K562 (cell line): Measurements from ENCODE around the gene CAMSAP2. TPM values are rescaled to one million over a fixed set of nuclear protein-coding genes. Genes with fewer than 3 reads are reported as not detected.

Experiments used
- DMBX1 ChIP-seq: fragments of 250-450 bp; sonication (Bioruptor Pico); IDR thresholded peaks from 2 replicates; pipeline ENCODE4 v1.8.0; 2022; ENCODE audit warnings: inconsistent platforms, mild to moderate bottlenecking, moderate library complexity, borderline replicate concordance
- GATA2 ChIP-seq: sonication (generic); formaldehyde crosslinking; IDR thresholded peaks from 2 replicates; pipeline ENCODE4 v1.4.0; 2020; ENCODE audit warnings: mild to moderate bottlenecking, missing genetic modification reagents
- HNRNPH1 ChIP-seq: fragments of 200-400 bp; formaldehyde crosslinking; optimal IDR thresholded peaks from 2 replicates; pipeline ENCODE3; 2017; ENCODE audit warnings: low read depth, mild to moderate bottlenecking, low read length, moderate library complexity
- KLF1 ChIP-seq: fragments of 450-650 bp; IDR thresholded peaks from 2 replicates; pipeline ENCODE4 v1.6.1; 2016; ENCODE audit warnings: missing genetic modification characterization, missing compliant biosample characterization
- MAFG ChIP-seq: fragments of 450-650 bp; conservative IDR thresholded peaks from 2 replicates; pipeline ENCODE4 v1.6.1; 2016; ENCODE audit warnings: missing genetic modification characterization, missing compliant biosample characterization
- MEF2D ChIP-seq: conservative IDR thresholded peaks from 2 replicates; pipeline ENCODE4 v1.6.1; 2016; ENCODE audit warnings: low read depth, missing genetic modification characterization, missing compliant biosample characterization
- PHTF2 ChIP-seq: fragments of 250-450 bp; sonication (Bioruptor Pico); IDR thresholded peaks from 2 replicates; pipeline ENCODE4 v1.5.0; 2021; ENCODE audit warnings: mild to moderate bottlenecking
- RB1 ChIP-seq: fragments of 450-650 bp; IDR thresholded peaks from 2 replicates; pipeline ENCODE4 v1.6.1; 2017; ENCODE audit warnings: low read depth, mild to moderate bottlenecking
- RBM17 ChIP-seq: fragments of 200-400 bp; formaldehyde crosslinking; IDR thresholded peaks from 2 replicates; pipeline ENCODE4 v1.6.1; 2017; ENCODE audit warnings: low read depth, mild to moderate bottlenecking, low read length, borderline replicate concordance
- SRSF3 ChIP-seq: fragments of 200-400 bp; formaldehyde crosslinking; IDR thresholded peaks from 2 replicates; pipeline ENCODE4 v1.6.1; 2016; ENCODE audit warnings: mild to moderate bottlenecking, low read length, moderate library complexity; ENCODE audit not compliant: insufficient read depth
- ZNF23 ChIP-seq: fragments of 250-450 bp; sonication (Bioruptor Pico); IDR thresholded peaks from 2 replicates; pipeline ENCODE4 v1.4.0; 2020; ENCODE audit warnings: mild to moderate bottlenecking
- ZNF232 ChIP-seq: sonication (generic); formaldehyde crosslinking; IDR thresholded peaks from 2 replicates; pipeline ENCODE4 v1.8.0; 2022; ENCODE audit warnings: mild to moderate bottlenecking, missing genetic modification reagents
- ZNF3 ChIP-seq: fragments of 250-450 bp; sonication (Bioruptor Pico); IDR thresholded peaks from 2 replicates; pipeline ENCODE4 v1.5.0; 2021; ENCODE audit warnings: mild to moderate bottlenecking, moderate library complexity
- ZNF592 ChIP-seq: fragments of 450-650 bp; IDR thresholded peaks from 2 replicates; pipeline ENCODE4 v1.6.1; 2017; ENCODE audit warnings: antibody characterized with exemption, mild to moderate bottlenecking
- polyA plus RNA-seq, 8 experiments: library from polyadenylated mRNA; depleted of rRNA in 4 of 8; stranded (reverse) in 5 of 8; unstranded in 3 of 8; fragments of >200 nt; fragmentation: Nextera tagmentation in 2 of 8; fragmentation: Illumina TruSeq in 1 of 8; extraction: Ambion mirVana in 2 of 8; extraction: Trizol in 1 of 8; gene quantifications; 2 replicates each; pipeline versions ENCODE4 v1.2.1 to v1.2.3, GENCODE V29; 2011 to 2014; ENCODE audit warnings: inconsistent platforms in 1 of 8, missing spikeins in 1 of 8
- total RNA-seq, 7 experiments: library from RNA; depleted of rRNA in 6 of 7; stranded (reverse); fragments of >200 nt in 6 of 7; fragmentation: Illumina TruSeq in 2 of 7; extraction: Trizol in 2 of 7; gene quantifications; 2 replicates each; pipeline versions ENCODE4 v1.2.1 to v1.2.3, GENCODE V29; 2011 to 2021; ENCODE audit warnings: low replicate concordance in 1 of 7
- TF ChIP-seq, protein P1 (sequence below): conservative IDR thresholded peaks from 2 replicates; pipeline ENCODE4 v1.6.1; 2011; ENCODE audit warnings: low read depth, mild to moderate bottlenecking, low read length; ENCODE audit not compliant: control insufficient read depth
- TF ChIP-seq, protein P2 (sequence below): sonication (generic); formaldehyde crosslinking; IDR thresholded peaks from 2 replicates; pipeline ENCODE4 v1.9.0; 2022; ENCODE audit warnings: mild to moderate bottlenecking, missing genetic modification reagents
- TF ChIP-seq, protein P3 (sequence below): fragments of 450-650 bp; IDR thresholded peaks from 2 replicates; pipeline ENCODE4 v1.6.1; 2018; ENCODE audit not compliant: partially characterized antibody
- TF ChIP-seq, protein P4 (sequence below): fragments of 450-650 bp; IDR thresholded peaks from 2 replicates; pipeline ENCODE4 v1.6.1; 2014; ENCODE audit warnings: low read depth, mild to moderate bottlenecking, moderate library complexity, borderline replicate concordance

Gene CAMSAP2
- total and polyA plus RNA-seq, 9 of the 15 experiments (the other 6 are each of a cell fraction or from before 2014, with no cell fraction given) = 1.4 to 7.5 (median 2.7) TPM

DNA sequence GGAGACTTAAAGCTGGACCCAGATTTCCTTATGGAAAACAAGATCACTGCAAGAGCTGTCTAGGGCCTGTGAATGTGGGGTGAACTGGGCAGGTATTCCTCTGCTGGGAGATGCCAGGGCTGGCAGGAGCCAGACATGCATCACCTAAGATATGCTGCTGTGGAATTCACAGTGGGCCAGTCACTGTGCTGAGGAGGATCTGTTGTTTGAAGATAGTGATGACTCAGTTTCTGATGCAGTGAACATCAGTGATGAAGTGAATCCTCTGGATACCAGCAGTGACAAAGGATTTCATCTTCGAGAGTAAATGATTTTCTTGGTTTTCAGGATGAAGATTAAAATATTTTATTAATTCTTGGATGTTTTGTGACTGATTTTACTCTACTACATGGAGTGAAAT is 29.9 kb upstream of the CAMSAP2 start (continued):
- TF ChIP-seq RBM17 = no peak
- TF ChIP-seq, protein P1, sequence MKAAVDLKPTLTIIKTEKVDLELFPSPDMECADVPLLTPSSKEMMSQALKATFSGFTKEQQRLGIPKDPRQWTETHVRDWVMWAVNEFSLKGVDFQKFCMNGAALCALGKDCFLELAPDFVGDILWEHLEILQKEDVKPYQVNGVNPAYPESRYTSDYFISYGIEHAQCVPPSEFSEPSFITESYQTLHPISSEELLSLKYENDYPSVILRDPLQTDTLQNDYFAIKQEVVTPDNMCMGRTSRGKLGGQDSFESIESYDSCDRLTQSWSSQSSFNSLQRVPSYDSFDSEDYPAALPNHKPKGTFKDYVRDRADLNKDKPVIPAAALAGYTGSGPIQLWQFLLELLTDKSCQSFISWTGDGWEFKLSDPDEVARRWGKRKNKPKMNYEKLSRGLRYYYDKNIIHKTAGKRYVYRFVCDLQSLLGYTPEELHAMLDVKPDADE = no peak
- no peak for TF ChIP-seq ZNF232 (CRISPR knock-in tag)
- no peak for TF ChIP-seq DMBX1 (CRISPR knock-in tag)
- no peak for TF ChIP-seq HNRNPH1
- TF ChIP-seq ZNF23 = no peak
- TF ChIP-seq, protein P2, sequence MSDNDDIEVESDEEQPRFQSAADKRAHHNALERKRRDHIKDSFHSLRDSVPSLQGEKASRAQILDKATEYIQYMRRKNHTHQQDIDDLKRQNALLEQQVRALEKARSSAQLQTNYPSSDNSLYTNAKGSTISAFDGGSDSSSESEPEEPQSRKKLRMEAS (CRISPR knock-in tag) = no peak
- TF ChIP-seq GATA2 = peak; percentile 7; the same call in 1 of the 2 replicates
- no peak for TF ChIP-seq ZNF592
- TF ChIP-seq, protein P3, sequence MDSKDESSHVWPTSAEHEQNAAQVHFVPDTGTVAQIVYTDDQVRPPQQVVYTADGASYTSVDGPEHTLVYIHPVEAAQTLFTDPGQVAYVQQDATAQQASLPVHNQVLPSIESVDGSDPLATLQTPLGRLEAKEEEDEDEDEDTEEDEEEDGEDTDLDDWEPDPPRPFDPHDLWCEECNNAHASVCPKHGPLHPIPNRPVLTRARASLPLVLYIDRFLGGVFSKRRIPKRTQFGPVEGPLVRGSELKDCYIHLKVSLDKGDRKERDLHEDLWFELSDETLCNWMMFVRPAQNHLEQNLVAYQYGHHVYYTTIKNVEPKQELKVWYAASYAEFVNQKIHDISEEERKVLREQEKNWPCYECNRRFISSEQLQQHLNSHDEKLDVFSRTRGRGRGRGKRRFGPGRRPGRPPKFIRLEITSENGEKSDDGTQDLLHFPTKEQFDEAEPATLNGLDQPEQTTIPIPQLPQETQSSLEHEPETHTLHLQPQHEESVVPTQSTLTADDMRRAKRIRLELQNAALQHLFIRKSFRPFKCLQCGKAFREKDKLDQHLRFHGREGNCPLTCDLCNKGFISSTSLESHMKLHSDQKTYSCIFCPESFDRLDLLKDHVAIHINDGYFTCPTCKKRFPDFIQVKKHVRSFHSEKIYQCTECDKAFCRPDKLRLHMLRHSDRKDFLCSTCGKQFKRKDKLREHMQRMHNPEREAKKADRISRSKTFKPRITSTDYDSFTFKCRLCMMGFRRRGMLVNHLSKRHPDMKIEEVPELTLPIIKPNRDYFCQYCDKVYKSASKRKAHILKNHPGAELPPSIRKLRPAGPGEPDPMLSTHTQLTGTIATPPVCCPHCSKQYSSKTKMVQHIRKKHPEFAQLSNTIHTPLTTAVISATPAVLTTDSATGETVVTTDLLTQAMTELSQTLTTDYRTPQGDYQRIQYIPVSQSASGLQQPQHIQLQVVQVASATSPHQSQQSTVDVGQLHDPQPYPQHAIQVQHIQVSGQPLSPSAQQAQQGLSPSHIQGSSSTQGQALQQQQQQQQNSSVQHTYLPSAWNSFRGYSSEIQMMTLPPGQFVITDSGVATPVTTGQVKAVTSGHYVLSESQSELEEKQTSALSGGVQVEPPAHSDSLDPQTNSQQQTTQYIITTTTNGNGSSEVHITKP = no peak
- no peak for TF ChIP-seq MEF2D (tag)
- peak; percentile 68 for TF ChIP-seq MAFG (tag)
- TF ChIP-seq KLF1 (tag) = no peak
- TF ChIP-seq PHTF2 (CRISPR knock-in tag) = no peak
- TF ChIP-seq RB1 = no peak
- TF ChIP-seq, protein P4, sequence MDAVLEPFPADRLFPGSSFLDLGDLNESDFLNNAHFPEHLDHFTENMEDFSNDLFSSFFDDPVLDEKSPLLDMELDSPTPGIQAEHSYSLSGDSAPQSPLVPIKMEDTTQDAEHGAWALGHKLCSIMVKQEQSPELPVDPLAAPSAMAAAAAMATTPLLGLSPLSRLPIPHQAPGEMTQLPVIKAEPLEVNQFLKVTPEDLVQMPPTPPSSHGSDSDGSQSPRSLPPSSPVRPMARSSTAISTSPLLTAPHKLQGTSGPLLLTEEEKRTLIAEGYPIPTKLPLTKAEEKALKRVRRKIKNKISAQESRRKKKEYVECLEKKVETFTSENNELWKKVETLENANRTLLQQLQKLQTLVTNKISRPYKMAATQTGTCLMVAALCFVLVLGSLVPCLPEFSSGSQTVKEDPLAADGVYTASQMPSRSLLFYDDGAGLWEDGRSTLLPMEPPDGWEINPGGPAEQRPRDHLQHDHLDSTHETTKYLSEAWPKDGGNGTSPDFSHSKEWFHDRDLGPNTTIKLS = no peak
- TF ChIP-seq SRSF3 = no peak
- TF ChIP-seq ZNF3 (CRISPR knock-in tag) = no peak
